GM19438 (cell line): ENCODE data around the gene TNS1.

ENCODE experiments used
- ATAC-seq: cut with Tn5 transposase; IDR thresholded peaks from one replicate; pipeline ENCODE4 v1.9.1; 2021; ENCODE audit warnings: low read depth; ENCODE audit not compliant: unreplicated experiment

Gene TNS1

DNA sequence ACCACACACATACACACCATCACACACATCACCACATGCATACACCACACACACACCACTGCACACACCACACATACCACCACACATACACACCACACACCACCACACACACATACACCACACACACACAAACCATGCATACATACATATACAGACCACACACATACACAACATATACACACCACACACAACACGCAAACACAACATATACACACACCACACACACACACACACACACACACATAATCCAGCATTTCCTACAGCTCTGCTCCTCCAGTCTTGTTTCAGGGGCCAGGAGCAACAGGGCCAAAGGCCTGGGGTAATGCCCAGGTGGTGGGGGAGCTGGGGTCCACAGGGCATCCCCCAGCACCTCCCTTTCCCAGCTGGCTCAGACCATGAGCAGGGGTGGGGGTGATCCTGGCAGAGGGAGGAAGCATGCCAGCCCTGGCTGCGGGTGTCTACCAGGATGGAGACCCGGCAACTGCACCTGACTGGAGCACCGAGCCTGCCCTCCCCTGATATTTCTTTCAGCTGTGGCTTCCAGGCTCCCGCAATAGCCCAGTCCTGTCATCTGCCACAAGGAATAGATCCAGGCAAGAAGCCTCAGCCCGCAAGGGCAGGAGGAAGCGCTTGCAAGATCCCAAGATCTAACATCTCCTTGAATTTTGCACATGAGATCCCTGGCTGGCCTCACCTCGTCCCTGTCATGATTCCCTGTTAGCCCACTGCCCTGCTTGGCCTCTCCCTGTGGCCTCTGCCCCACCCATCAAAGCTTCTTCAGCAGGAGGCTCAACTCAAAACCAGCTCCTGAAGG is 196.9 kb downstream of the TNS1 start:
- ATAC-seq: no peak

DNA sequence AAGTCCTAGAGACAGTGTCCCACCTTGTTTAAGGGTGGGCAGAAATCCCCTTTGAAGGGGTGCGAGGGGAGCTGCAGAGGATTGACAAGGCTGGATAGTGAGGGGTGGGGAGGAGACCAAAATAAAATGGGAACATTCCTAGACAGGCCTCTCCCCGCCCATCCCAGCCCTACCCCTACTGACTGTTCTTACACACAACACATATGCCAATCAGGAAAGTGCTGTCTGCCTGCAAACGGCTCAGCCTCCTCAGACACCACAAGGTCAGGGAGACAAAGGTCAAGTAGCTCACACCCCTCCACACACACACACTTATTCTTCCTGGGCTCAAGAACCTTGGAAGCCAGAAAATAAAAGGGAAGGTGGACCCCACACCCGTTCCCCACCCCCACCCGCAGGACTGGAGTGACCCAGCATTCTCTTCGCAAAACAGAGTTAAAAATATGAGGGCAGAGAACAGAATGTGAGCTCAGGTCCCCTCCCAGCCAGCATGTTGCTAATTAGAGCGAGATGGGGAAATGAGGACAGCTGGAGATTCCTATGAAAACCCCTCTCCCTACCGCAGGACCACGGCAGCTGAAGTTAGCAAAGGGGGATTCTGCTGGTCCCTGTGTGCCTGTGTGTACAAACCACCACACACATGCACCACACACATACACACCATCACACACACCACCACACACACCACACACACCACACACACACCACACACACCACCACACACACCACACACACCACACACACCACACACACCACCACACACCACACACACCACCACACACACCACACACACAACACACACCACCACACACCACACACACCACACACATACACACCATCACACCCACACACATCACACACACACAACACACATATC is 197.8 kb downstream of the TNS1 start:
- no peak for ATAC-seq

DNA sequence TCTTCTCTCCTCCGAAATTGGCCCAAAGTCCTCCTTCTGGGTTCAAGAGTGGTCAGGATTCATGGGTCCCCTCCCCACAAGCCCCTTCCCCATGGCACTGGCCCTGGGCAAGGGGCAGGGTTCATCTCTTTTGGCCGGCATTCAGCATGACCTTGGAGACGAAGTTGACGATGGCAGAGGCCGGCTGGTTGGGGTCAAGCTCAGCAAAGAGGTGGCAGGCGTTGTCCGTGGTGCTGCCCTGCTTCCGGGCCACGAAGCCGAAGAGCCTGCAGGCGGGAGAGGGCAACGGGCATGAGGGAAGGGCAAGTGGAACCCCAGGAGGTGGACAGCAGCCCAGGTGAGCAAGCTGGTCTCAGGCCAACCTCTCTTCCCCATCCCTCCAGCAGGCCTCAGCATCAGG is 198.5 kb downstream of the TNS1 start:
- no peak for ATAC-seq

DNA sequence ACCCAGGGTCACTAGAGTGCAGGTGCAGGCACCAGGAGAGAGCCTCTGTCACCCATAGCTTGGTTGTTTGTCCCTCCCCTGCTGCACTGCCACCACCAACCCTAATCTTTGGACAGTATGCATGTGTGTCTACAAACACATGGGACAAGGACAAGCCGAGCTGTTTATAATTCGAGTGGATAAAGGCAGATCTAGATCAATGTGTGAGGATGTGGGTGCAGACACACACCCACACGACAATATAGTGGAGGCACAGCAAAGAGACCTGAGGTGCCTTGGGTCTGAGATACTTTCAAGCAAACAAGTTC is 199.2 kb downstream of the TNS1 start:
- no peak for ATAC-seq

DNA sequence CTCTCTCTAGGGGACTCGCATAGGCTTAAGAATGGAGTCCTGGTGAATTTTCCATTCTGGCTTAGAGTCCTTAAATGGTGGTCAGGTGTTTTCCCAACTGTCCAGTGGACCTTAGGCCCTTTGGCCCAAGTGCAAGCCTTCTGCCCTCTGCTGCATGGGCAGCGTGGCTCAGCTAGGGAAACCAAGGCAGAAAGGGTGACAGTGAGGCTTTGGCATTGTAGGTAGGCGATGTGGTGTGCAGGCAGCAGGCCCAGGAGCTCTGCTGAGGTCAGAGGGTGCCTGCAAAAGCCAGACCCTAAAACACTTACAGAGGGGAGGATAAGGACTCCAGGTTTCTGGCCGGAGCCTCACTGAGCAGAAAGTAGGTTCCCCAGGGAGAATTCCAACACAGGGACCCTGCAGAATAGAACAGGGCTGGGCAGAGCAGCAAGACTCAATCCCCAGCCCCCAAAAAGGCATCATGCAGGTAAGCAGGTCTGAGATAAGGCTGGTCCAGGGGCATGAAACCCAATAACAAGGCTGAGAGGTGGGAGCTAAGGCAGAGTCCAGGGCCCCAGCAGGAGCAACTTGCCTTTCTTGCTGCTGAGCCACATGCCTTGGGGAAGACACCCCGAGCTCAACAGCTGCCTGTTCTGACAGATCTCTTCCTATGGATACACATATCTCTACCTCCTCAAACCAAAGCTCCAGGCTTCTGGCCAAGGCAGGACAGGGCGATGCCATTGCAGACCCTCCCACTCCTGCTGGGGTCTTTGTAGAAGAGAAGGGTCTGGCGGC is 199.7 kb downstream of the TNS1 start:
- ATAC-seq: no peak

- ATAC-seq: no peak
Observed at GRCh38 chr2:217802266-217802665, 200.5 kb downstream of the TNS1 start.

DNA sequence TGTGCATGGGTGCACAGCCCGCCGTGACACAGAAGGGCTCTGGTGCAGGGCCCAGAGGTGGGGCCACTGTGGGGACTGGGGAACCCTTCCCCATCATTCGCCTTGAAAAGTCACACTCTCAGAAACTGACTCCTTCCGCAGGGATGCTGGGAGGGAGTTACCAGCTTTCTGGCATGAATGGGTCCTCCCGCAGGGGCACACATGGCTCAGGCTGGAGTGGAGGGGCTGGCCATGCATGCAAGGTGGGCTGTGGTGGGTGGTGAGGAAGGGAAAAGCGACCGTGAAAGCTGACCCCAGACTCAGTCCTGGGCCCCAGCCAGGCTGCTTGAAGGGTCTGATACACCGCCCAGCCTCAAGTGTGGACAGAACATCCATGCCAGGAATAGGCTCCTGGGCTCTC is 201.1 kb downstream of the TNS1 start:
- ATAC-seq: no peak

DNA sequence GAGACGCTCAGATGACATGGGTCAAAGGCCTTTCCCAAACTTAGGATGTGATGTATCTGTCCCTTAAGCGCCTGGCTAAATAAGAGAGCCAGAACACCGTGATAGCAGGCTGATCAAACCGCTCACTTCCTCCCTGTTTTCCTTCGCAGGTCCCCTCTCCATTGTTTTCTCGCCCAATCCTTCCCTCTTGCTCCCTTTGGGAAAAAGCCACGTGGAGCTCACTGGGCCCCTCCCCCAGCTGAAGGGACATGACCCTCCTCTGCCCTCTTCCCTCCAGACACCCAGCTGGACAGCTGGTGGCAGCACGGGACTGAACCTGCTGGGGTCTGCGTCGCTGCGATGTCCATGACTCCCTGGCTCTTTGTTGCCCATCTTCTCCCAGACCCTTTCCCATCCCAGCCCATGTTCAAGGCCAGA is 201.7 kb downstream of the TNS1 start:
- ATAC-seq: no peak

DNA sequence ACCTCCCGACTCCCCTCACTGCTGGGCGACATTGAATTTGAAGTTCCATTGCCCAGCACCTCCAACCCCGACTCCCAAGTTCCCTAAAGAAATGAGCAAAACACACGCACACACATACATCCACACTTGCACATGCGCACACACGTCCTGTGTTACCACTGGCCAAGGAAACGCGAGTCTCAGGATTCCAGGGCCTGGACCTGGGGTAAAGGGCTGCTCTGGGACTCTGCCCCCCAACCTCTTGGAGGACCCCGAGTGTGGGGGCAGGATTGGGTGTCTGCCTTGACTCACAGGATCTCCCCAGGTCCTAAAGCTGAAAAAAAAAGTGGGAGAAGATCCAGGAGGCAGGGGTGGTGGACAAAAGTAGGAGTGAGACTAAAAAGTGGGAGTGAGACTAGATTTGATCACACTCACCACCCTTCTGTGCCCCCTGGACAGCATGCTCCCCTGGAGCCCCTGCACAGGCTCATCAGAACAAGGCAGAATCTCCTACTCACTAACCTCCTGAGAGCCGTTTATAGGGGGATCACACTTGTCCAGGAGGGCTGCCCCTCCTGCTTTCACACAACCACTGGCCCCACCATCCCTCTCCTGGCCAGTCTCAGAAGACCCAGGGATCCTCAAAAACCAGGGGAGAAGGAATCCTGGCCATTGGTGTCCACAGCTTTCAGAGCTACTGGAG is 202.2 kb downstream of the TNS1 start:
- no peak for ATAC-seq

GRCh38 chr2:217799563-217800432 is 203.0 kb downstream of the TNS1 start:
- no peak for ATAC-seq

DNA sequence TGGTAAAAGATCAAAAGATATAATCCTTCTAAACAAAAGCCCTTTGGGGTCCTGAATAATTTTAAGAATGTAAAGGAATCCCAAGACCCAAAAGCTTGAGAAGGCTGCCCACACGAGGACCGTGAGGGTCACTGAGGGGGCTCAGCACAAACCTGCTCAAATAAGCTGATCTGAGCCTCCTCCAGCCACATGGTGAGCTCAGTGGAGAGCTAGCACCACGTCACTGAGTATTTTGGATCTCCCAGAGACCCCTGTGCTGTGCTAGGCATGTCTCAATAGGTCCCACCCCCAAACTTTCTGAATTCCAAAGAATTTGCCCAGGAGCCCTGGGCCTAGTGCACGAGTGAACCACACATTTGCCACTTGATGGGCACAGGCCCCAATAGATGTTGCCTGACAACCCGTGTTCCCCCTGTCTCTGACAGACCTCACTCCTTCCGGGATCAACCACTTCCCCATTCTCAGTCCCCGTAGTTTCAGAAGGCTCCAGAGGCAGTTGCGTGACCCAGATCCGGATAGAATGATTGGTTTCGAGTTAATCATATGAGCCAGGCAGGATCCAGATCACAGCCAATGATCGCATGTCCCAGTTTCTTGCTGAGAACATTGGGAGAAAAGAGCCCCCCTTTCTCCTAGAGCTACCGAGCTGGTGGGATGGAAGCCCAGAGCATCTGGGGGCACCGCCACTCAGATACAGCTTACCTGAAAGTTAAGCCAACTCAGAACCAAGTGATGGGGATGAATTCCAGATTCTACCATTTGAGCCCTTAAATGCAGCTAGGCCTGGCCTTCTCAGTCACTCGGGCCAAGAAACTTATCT is 203.8 kb downstream of the TNS1 start:
- peak; percentile 76 for ATAC-seq

DNA sequence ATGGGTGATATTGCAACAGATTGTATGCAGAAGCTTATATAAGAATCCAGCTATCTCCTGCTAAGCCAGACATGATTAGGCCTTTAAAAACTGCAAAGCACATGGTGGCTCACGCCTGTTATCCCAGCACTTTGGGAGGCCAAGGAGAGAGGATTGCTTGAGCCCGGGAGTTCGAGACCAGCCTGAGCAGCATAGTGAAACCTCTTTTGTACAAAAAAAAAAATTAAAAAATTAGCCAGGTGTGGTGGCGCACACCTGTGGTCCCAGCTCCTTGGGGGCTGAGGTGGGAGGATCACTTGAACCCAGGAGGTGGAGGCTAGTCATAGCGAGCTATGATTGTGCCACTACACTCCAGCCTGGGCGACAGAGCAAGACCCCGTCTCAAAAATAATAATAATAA is 204.6 kb downstream of the TNS1 start:
- ATAC-seq: no peak

DNA sequence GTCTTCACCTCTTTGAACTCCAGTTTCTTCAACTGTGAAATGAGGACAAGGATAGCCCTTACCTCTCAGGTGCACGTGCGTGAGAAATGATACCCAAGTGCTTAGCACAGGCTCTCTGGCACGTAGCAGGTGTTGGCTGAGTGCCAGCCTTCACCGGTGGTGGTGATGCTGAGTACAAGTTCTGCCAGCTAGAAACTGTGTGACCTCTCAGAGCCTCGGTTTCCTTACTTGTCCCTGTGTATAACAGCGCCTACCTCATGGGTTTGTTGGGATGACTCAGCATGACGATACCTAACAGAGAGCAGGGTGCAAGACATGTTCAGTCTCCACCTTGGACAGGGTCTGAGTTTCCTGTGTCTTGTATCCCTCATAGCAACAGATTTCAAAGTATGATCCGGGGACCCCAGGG is 205.1 kb downstream of the TNS1 start:
- ATAC-seq: no peak

GRCh38 chr2:217797165-217797564 is 205.6 kb downstream of the TNS1 start:
- ATAC-seq: no peak

- no peak for ATAC-seq
Observed at GRCh38 chr2:217795706-217796465, 206.9 kb downstream of the TNS1 start.

DNA sequence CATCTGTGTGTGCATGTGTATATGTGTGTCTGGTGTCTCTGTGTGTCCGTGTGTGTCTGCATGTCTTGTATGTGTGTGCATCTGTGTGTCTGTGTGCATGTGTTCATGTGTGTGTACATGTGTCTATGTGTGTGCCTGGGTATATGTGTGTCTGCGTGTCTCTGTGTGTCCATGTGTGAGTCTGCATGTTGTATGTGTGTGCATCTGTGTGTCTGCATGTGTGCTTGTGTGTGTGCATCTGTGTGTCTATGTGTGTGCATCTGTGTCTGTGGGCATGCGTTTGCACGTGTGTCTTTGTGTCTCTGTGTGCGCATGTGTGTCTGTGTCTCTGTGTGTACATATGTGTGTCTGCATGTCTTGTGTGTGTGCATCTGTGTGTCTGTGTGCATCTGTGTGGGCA is 207.7 kb downstream of the TNS1 start:
- ATAC-seq: no peak

- no peak for ATAC-seq
Observed at GRCh38 chr2:217794133-217794986, 208.4 kb downstream of the TNS1 start.
